ENCODE measurements around the gene TOMM70.

Gene TOMM70

DNA sequence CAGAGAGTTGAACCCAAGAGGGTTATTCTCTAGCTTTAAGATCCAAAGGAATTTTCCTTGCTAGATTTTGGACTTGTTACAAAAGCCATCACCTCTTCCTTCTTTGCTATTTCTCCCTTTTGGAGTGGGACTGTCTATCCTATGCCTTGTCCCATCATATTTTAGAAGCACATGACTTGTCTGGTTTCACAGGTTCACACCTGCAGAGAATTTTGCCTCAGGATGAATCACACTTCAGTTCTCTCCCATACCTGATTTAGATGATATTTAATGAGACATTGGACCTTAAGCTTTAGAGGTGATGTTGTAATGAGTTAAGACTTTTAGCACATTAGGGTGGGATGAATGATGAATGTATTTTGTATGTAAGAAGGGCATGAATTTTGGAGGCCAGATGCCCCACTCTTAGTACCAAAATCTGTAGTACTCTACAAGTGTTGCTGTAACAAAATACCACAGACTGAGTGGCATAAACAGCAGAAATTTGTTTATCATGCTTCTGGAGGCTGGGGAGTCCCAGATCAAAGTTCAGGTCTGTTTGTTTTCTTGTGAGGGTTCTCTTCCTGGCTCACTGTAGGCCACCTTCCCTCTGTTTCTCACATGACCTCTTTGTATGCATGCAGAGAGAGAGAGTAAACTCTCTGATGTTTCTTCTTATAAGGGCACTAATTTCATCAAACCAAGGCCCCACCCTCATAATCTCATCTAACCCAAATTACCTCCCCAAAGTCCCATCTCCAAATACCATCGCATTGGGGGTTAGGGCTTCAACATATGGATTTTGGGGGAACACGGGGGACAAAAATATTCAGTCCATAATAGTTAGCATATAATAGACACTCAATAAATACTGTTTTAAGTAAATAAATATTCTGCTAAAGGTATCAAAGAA, 10.4 kb upstream of the TOMM70 start:
- DNase-seq: no peak

DNA sequence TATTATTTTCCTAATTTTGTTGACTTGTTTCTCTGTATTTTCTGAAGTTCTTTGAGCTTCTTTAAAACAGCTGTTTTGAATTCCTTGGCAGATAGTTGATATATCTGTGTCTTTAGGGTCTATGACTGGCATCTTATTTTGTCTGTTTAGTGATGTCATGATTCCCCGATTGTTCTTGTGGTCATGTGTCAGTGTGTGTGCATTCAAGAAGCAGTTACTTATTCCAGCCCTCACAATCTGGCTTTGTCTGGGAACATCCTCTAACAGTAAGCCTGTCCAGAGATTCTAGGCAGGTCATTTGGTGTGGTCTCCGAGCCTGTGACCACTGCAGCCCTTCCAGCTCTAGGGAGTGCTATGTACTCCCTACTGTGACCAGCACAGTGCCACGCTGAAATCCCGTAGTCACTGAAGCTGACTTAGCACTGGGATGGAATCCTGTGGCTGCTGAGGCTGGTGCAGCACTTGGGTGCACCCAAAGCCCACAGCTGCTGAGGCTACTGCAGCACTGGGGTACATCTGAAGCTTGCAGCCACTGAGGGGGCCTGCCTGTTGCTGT, 7.2 kb upstream of the TOMM70 start:
- no peak for DNase-seq

DNA sequence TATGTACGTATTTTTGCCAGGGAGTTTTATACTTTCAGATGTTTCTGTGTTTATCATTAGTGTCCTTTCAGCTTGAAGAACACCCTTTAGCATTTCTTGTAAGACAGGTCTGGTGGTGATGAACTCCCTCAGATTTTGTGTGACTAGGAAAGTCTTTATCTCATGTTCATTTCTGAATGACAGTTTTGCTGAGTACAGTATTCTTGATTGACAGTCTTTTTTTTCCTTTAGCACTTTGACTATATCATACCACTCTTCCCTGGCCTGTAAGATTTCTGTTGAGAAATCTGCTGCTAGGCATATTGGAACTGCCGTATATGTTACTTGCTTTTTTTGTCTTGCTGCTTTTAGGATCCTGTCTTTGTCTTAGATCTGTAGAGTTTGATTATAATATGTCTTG, 6.3 kb upstream of the TOMM70 start:
- no peak for DNase-seq

DNA sequence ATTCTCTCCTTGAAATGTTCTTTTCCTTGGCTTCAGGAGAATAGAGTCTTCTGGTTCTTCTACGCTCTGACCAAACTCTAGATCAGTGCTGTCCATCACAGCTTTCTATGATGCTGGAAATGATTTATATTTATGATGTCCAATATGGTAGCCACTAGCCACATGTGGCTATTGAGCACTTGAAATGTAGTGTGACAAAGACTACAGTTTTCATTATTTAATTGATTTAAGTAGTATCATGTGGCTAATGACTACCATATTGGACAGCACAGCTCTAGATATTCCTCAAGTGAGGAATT, 3.3 kb upstream of the TOMM70 start:
- no peak for DNase-seq

DNA sequence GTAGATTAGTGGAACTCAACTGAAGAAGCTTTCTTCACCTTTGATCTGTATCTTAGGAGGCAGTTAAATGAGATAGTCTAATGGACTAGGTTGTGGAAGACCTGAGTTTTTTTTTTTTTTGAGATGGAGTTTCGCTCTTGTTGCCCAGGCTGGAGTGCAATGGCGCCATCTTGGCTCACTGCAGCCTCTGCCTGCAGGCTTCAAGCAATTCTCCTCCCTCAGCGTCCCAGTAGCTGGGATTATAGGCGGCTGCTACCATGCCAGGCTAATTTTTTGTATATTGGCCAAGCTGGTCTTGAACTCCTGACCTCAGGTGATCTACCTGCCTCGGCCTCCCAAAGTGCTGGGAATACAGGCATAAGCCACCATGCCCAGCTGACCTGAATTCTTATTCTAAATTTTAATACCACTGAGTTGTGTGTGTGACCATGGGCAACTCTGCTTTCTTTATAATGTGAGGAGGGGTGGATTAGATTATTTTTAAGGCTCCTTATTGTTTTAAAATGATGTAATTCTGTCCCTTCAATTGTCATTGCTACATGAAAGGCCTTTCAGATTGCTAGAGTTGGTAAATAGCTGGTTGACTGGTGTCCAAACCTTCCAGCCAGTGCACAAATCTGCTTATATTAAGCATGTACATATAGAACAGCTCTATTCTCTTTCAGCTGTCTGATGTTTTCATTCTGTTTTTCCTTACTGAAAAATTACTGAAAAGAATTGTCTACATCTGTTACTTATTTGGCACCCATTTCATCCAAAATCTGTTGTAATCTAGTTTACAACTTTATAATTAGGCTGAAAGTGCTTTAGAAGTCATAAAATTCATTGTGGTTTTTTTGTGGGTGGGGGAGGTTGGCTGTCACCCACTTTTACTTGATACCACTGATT, 2.7 kb upstream of the TOMM70 start:
- no peak for DNase-seq

DNA sequence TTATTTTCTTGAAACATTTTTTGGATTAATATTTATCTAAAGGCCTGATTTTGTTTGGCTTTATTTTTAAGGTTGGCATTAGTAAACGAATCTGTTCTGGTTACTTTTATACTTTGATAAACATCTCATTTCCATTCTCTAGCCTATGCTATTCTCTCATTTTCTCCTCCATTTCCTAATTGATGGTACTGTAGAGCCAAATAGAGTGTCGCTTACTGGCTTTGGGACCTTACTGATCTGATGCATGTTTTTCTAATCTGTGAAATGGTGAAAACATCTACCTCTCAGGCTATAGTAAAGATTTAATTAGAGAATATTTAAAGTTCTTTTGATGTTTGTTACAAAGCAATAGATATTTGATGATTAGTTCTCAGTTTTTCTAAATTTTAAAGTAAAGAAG, 2.0 kb upstream of the TOMM70 start:
- DNase-seq: no peak

DNA sequence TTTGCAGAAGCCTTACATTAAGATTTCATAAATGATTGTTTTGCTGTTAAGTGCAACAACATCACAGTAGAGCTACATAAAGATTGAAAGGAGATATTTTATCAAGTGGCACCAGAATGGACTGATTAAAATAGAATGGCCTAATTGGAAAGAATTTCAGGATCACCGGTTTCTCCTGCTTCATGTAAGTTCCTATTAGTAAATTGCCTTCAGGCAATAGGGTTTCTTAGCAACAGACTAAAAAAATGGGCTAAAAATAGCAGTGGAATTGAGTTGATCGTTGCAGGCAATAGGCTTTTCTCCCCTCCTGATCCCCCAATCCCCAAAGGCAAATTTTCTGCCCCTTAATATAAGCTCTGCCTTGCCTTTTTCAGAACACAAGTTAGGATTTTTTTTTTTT, 1.4 kb upstream of the TOMM70 start:
- DNase-seq: no peak

DNA sequence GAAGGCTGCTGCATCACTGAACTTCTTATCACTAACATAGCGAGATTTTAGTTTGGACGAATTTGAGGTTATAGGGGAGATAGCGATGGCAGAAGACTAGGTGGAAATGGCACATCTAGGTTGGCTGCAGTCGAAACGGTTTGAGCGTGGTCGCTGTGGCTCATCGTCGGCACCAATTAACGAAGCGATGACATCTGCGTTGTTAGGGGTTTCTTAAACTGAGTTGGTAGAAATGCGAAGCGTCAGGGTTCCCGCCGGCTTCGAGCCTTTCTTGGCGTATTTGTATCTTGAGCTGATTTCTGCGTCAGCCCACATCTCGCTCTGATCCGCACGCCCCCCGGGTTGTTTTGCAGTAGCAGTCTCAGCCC, 769 bp upstream of the TOMM70 start:
- peak; percentile 54 for DNase-seq

DNA sequence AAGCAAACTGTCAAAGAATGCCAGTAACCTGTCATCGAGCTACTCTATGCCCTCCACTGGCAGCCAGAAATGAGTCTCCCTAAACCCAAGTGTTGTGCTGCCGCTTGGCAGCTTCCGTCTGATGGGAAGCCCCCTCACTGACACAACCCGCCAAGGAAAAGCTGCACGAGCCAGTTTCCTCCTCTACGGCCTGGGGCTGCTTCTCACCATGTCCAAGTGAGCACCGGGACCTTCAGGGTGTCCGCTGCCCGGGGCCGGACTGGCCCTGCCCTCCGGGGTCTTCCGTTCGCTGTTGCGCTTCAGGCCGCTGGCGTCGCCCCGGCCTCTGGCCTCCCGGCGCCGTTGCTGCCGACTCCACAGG, 490 bp downstream of the TOMM70 start:
- DNase-seq: peak; percentile 28

DNA sequence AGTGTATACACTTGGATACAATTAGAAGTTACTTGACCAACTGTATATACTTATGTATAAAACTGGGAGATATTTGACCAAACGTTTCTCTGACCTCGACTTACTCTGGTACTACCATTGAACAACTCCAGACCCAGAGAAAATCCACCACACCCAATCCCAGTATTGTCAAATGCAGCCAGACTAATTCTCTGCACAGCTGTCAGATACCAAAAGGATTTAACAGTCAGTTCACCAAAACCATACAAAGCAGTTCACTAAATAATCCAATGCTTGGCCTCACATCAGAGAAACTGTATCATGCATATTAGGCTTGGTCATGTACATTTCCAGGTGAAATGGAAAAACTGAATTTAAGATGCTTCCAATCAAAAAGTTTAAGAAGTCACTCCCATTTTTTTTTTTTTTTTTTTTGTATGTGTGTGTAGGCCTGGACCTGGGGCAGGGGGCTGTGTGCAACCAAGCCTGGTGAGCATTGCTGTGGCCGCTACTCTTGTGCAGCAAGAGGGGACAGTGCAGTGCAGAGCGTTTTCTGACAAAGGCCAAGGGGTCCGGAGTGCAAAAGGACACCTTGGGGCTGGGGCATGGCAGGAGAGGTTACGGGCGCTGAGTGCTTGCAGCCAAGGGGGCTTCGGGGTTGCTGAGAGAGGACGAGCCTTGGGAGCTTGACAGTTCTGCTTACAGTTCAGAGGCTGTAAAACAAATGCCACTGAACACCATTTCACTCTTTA, 1.4 kb downstream of the TOMM70 start:
- DNase-seq: no peak

DNA sequence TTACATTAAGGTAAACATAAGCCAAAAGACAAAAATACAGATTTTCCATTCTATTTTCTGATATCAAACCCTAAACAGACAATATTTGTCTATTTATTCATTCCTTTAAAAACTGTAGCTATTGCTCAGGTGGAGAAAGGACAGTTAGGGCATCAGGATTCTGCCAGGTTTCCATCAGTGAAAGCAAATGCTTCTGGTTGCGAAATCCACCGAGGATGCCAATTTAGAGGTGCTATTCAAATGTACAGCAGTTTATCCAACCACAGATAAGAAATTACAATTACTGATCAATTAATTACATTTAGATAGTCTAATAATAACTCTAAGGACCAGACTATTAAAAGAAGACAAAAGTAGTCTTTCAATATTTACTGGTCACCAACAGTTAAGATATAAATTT, 3.9 kb downstream of the TOMM70 start:
- DNase-seq: no peak

DNA sequence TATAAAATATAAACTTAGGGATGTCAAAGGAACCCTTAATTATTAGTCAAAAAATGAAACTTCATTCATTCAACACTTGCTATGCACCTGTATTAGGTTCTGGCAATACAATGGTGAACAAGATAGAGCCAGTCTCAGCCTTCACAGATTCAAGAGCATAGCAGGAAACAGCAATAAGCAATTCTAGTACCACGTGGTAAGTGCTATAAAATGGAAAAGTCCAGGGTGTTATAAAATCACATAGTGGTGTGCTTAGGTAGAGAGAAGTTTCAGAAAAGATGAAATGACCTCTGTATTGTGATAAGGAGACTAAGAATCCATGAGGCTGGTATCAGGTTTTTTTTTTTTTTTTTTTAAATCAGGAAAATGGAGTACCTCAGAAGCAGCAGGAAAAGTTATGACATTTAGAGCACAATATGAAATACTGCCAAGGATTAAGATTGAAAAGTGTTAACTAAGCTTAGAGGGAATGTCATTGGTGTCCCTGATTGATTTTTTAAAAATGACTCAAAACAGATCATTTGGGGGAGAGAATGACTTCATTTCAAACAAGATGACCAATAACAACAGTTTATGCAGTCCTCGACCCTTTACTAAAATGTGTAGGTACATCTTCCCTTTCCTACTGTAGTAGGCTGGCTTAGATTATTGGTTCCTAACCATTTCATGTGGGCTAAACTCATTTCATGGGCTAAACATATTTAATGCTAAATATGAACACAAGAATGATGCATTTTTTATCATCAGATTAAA, 5.0 kb downstream of the TOMM70 start:
- no peak for DNase-seq

DNA sequence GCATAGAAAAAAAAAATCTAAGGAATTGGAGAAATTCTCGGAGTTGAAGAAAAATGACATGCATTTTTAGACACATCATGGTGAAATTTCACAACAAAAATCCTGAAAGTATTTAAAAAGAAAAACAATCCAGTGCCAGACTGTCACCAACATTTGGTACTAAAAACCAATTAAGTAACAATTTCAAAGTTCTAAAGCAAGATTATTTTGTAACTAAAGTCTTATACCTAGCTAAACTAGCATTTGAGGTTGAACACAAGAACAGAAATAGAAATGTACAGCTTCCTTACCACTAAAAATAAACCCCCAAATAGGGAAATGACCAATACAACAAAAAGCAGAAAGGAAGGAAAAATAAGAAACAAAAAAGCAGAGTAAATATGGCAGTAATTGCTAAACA, 11.9 kb downstream of the TOMM70 start:
- DNase-seq: no peak

DNA sequence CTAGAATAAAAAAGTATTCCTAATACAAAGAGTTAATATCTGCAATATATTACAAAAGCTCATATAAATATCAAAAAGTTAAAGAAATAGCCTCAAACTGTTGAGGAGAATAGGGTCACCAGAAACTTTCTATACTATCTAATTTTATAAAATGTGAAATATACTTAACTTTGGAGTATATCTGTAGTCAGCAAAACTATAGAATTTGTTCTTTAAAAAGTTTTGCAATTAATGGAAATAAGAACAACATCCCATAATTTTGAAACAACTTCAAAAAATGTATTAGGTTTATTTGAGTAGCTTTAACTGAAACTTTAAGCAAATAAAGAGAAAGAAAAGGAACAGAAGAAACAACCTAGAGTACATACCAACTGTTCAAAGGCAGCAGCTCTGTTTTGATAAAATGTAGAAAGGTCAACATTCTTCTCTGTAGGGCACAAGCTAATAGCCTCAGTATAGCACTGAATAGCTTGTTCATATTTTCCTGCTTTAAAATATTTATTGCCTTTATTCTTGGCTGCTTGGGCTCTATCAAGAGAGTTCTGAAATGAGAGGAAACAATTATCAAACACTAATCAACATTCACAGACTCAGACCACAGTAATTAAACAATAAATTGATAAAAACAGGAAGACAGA, 14.3 kb downstream of the TOMM70 start:
- DNase-seq: no peak

DNA sequence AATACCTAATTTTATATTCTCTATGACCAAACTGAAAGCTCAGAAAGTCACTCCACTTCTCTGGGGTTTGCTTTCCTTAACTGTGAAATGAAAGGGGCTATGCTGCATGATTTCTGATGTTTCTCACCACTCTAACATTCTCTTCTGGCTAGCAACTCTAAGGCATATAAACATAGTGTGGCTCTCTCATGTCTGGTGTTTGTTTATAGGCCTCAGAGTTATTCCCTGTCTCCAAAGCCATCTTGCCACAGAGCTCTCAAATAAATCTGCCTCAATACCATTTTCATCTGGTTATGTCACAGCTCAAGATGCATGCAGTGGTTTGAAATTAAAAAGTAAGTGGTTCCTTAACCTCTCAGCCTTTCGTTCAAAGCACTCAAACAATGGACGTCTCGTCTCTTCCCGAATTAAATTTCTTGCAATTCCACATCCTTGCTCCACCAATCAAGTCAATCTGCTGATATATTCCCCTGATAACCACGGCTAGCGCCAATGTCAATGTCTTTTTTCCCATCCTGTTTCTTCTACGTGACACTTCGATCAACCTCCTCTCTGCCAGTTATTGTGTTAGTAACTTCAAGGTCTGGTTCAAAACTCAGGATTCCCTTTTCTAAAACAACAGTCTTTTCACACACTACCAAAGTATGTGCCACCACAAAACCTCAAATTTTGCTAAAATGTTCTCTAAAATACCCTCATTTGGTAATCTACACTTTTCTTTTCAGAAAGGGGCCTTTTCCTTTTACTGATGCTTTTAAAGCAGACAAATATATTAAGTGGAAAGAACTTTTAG, 16.0 kb downstream of the TOMM70 start:
- no peak for DNase-seq

DNA sequence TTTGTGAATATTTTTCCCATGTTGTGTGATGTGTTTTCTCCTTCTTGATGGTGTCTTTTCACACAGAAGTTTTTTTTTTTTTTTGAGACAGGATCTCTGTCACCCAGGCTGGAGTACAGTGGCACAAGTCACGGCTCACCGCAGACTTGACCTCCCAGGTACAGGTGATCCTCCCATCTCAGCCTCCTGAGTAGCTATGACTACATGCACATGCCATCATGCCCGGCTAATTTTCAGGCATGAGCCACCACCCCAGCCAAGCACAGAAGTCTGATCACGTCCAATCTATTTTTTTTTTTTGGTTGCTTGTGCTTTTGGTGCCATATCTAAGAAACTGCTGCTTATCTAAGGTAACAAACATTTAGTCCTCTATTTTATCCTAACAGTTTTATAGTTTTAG, 24.6 kb downstream of the TOMM70 start:
- no peak for DNase-seq

DNA sequence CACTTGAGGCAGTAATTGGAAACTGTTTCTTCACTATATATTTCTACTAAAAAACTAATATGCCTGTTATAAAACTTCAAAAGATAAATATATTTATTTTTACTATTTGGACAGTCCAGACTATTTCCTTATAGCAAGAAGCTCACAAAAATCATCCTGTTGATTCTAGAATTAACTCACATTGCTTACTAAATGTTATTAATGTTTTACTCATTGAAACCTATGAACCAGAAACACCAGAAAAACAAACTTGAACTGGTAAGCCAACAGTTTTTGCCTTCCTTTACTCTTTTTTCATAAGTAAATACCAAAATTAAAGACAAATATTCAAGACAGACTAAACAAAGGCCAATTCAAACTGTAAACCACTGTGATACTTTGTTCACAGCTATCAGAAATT, 26.4 kb downstream of the TOMM70 start:
- no peak for DNase-seq

DNA sequence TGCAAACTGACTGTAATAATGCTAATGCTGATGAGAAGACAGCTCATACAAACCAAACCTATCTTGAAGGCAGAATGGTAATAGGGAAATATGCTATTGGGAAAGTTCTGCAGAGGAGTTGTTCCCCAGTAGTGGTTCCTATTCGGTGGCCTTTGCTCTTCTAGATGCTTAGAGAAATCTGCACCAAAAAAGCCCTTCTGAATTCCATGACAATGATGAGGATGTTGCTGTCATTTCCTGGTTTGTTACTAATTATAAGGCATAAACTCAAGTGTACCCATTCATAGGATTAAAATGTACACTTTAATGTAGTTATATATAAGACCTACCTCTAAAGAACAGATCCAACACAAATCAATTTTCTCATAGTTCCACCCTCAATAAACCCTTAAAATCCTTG, 30.1 kb downstream of the TOMM70 start:
- no peak for DNase-seq

DNA sequence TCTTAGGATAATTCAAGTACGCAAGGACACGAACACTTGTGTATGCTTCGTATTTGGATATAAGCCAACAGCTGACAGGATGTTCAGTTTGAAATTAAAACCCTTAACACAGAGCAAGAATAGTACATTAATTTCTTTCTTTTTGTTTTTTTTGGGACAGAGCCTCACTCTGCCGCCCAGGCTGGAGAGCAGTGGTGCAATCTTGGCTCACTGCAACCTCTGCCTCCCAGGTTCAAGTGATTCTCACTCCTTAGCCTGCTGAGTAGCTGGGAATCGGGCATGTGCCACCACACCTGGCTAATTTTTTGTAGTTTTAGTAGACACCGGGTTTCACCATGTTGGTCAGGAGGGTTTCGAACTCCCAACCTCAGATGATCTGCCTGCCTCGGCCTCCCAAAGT, 32.4 kb downstream of the TOMM70 start:
- no peak for DNase-seq

DNA sequence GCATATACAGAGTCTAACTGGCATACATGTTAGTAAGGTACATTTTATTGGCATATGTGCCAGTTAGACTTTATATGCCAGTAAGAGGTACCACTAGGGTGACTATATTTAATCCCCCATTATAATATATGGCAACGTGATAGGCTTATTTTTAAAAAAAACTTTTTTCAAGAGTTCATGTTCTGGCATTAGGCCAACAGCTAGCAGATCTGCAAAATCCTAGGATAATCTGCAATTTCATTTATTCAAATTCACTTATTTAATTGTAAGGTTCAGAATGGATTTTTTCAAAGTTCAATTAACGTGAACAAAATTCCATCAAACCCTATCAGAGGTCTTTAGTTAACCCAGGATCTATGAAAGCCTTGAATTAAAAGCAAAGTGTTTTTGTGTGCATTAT, 34.5 kb downstream of the TOMM70 start:
- DNase-seq: no peak

DNA sequence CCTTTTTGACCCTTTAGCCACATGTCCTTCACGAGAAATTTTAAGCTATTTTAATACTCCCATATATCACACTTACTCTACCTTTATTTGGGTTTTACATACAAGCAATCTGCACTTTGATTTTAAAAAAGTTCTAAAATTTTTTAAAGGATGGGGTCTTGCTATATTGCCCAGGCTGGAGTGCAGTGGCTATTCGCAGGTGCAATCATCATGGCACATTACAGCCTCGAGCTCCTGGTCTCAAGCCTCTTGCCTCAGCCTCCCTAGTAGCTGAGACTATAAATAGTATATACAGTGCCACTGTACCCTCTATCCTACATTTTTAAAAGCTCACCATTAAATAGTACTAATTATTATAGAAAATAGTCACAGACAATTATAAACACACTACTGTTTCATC, 36.5 kb downstream of the TOMM70 start:
- DNase-seq: no peak

Measured in CD4-positive, alpha-beta T cell treated with Interleukin-6 for 4 hours (primary cell).